GM23338 (cell line): Measurements from ENCODE around the gene SREK1IP1. TPM values are rescaled to one million over a fixed set of nuclear protein-coding genes. Genes with fewer than 3 reads are reported as not detected.

Experiments
- ATAC-seq: fragments of 200-7000 bp; cut with Tn5 transposase; 3 replicates; pipeline ENCODE4 v1.9.1; 2020
- DNase-seq: peaks from one replicate; pipeline ENCODE4 v3.0.0-alpha.2; 2015; ENCODE audit warnings: low spot score
- H2AFZ ChIP-seq: fragments of 200-600 bp; sonication (generic); 2 replicates; pipeline ENCODE4 v1.8.0; 2016; ENCODE audit warnings: antibody characterized with exemption, mild to moderate bottlenecking, moderate library complexity
- H3F3A ChIP-seq: fragments of 200-600 bp; sonication (generic); replicated peaks from 2 replicates; pipeline ENCODE4 v1.8.0; 2017; ENCODE audit warnings: antibody characterized with exemption, mixed run types, low read depth
- H3K27ac ChIP-seq: fragments of 200-600 bp; sonication (generic); 2 replicates; pipeline ENCODE4 v1.6.1; 2016; ENCODE audit warnings: low read depth
- H3K27me3 ChIP-seq: fragments of 200-600 bp; sonication (generic); 2 replicates; pipeline ENCODE4 v1.8.0; 2016; ENCODE audit warnings: mild to moderate bottlenecking, mixed run types, moderate library complexity; ENCODE audit not compliant: insufficient read depth
- H3K36me3 ChIP-seq: fragments of 200-600 bp; sonication (generic); 2 replicates; pipeline ENCODE4 v1.8.0; 2016; ENCODE audit warnings: mild to moderate bottlenecking; ENCODE audit not compliant: insufficient read depth
- H3K4me1 ChIP-seq: fragments of 200-600 bp; sonication (generic); 2 replicates; pipeline ENCODE4 v1.8.0; 2016; ENCODE audit warnings: mild to moderate bottlenecking, moderate library complexity; ENCODE audit not compliant: insufficient read depth
- H3K4me2 ChIP-seq: fragments of 200-600 bp; sonication (generic); 2 replicates; pipeline ENCODE4 v1.7.1; 2017; ENCODE audit warnings: mixed run types
- H3K4me3 ChIP-seq: fragments of 200-600 bp; sonication (generic); 2 replicates; pipeline ENCODE4 v1.6.1; 2016; ENCODE audit warnings: mixed run types
- H3K79me2 ChIP-seq: fragments of 200-600 bp; sonication (generic); replicated peaks from 2 replicates; pipeline ENCODE4 v1.8.0; 2017; ENCODE audit warnings: mild to moderate bottlenecking; ENCODE audit not compliant: insufficient read depth
- H3K9me2 ChIP-seq: fragments of 200-600 bp; sonication (generic); 2 replicates; pipeline ENCODE4 v1.8.0; 2017; ENCODE audit not compliant: insufficient read depth
- H4K20me1 ChIP-seq: fragments of 200-600 bp; sonication (generic); replicated peaks from 2 replicates; pipeline ENCODE4 v1.8.0; 2017; ENCODE audit warnings: mild to moderate bottlenecking; ENCODE audit not compliant: insufficient read depth
- H3K27ac Mint-ChIP-seq: 2 replicates; pipeline ENCODE4 v1.8.0; 2020; ENCODE audit warnings: inconsistent platforms, mild to moderate bottlenecking, moderate library complexity, mixed read lengths
- H3K27me3 Mint-ChIP-seq: 3 replicates; pipeline ENCODE4 v1.8.0; 2022; ENCODE audit warnings: low read depth, mild to moderate bottlenecking, moderate library complexity, mixed read lengths, inconsistent platforms; ENCODE audit not compliant: insufficient read depth, poor library complexity
- H3K36me3 Mint-ChIP-seq: 3 replicates; pipeline ENCODE4 v1.8.0; 2021; ENCODE audit warnings: low read depth, mild to moderate bottlenecking, inconsistent platforms, moderate library complexity, mixed read lengths
- H3K4me1 Mint-ChIP-seq: 3 replicates; pipeline ENCODE4 v1.8.0; 2020; ENCODE audit warnings: mild to moderate bottlenecking, inconsistent platforms, mixed read lengths
- H3K4me3 Mint-ChIP-seq: 3 replicates; pipeline ENCODE4 v1.8.0; 2021; ENCODE audit warnings: moderate library complexity, mild to moderate bottlenecking, inconsistent platforms, mixed read lengths
- H3K9me3 Mint-ChIP-seq: 3 replicates; pipeline ENCODE4 v1.8.0; 2020; ENCODE audit warnings: moderate library complexity, mild to moderate bottlenecking, inconsistent platforms, mixed read lengths
- CREB1 ChIP-seq: fragments of 250-450 bp; sonication (Bioruptor Pico); IDR thresholded peaks from 2 replicates; pipeline ENCODE4 v1.5.0; 2020; ENCODE audit warnings: low read depth, mild to moderate bottlenecking, moderate library complexity
- ETS1 ChIP-seq: IDR thresholded peaks from 2 replicates; pipeline ENCODE4 v1.6.1; 2016; ENCODE audit warnings: antibody characterized with exemption
- EZH2 ChIP-seq: fragments of 200-600 bp; sonication (generic); IDR thresholded peaks from one replicate; pipeline ENCODE4 v1.8.0; 2017; ENCODE audit warnings: antibody characterized with exemption, mild to moderate bottlenecking, low read depth; ENCODE audit not compliant: unreplicated experiment
- JUNB ChIP-seq: IDR thresholded peaks from one replicate; pipeline ENCODE4 v1.6.1; 2016; ENCODE audit warnings: antibody characterized with exemption; ENCODE audit not compliant: unreplicated experiment
- NANOG ChIP-seq: IDR thresholded peaks from 2 replicates; pipeline ENCODE4 v1.6.1; 2016; ENCODE audit warnings: antibody characterized with exemption, borderline replicate concordance
- POLR2AphosphoS5 ChIP-seq: IDR thresholded peaks from 2 replicates; pipeline ENCODE4 v1.6.1; 2016; ENCODE audit warnings: antibody characterized with exemption, low read depth
- STAT1 ChIP-seq: IDR thresholded peaks from one replicate; pipeline ENCODE4 v1.6.1; 2016; ENCODE audit warnings: antibody characterized with exemption; ENCODE audit not compliant: unreplicated experiment
- ZNF331 ChIP-seq: fragments of 250-450 bp; sonication (Bioruptor Pico); IDR thresholded peaks from 2 replicates; pipeline ENCODE4 v1.5.0; 2020; ENCODE audit warnings: low read depth, mild to moderate bottlenecking, moderate library complexity
- ZNF462 ChIP-seq: fragments of 250-450 bp; sonication (Bioruptor Pico); IDR thresholded peaks from 2 replicates; pipeline ENCODE4 v1.5.0; 2020; ENCODE audit warnings: mild to moderate bottlenecking, moderate library complexity
- polyA plus RNA-seq: library from polyadenylated mRNA; unstranded; fragments of >200 nt; fragmentation: Nextera tagmentation; extraction: Ambion mirVana; gene quantifications from 2 replicates; pipeline ENCODE4 v1.2.1, GENCODE V29; 2016
- total RNA-seq: library from RNA; depleted of rRNA; stranded (reverse); fragments of >200 nt; shearing (Covaris generic); gene quantifications from 2 replicates; pipeline ENCODE4 v1.2.3, GENCODE V29; 2014

SREK1IP1 gene
- total and polyA plus RNA-seq, 2 experiments from 2014 or later, result 16.7 to 137 TPM

DNA sequence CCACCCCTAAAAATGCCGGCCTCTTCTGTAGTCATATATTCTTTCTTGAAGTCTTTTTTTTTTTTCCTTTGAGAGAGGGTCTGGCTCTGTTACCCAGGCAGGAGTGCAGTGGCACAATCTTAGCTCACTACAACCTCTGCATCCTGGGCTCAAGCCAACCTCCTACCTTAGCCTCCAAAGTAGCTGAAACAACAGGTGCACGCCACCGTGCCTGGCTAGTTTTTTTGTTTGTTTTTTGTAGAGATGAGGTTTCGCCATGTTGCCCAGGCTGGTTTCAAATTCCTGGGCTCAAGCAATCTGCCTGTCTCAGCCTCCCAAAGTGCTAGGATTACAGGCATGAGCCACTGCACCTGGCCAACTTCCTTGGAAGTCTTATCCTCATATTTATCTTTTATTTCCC, 19.1 kb downstream of the SREK1IP1 start:
- no peak for TF ChIP-seq ZNF462 (CRISPR knock-in tag)
- TF ChIP-seq STAT1, result no peak
- TF ChIP-seq NANOG, result no peak
- peaks cover 19% of the 10 kb centered on the region for H3K36me3 Mint-ChIP-seq
- Histone ChIP-seq H4K20me1 (0 out of 2 replicates have a peak, but pooled peaks cover 4% of the 10 kb centered on the region), H3K4me2 (no peak overlapping the region), H3K79me2 (peaks cover 24% of the 10 kb centered on the region), H3K9me2 (no peaks in the 10 kb centered on the region), H3K27me3 (no peaks in the 10 kb centered on the region), H3K36me3 (no peaks in the 10 kb centered on the region), H3K4me3 (no peak overlapping the region), H3F3A (no peaks in the 10 kb centered on the region), H2AFZ (no peak overlapping the region), H3K27ac (no peak overlapping the region), H3K4me1 (peaks cover 4% of the 10 kb centered on the region; the same call in 1 of the 2 replicates)
- no peak overlapping the region for H3K4me3 Mint-ChIP-seq
- no peak for DNase-seq
- H3K9me3 Mint-ChIP-seq, result no peaks in the 10 kb centered on the region; the same call in 1 of the 3 replicates
- no peak overlapping the region; the same call in 1 of the 2 replicates for H3K27ac Mint-ChIP-seq
- no peak for ATAC-seq
- no peaks in the 10 kb centered on the region for H3K27me3 Mint-ChIP-seq
- peaks cover 13% of the 10 kb centered on the region; the same call in 2 of the 3 replicates for H3K4me1 Mint-ChIP-seq

DNA sequence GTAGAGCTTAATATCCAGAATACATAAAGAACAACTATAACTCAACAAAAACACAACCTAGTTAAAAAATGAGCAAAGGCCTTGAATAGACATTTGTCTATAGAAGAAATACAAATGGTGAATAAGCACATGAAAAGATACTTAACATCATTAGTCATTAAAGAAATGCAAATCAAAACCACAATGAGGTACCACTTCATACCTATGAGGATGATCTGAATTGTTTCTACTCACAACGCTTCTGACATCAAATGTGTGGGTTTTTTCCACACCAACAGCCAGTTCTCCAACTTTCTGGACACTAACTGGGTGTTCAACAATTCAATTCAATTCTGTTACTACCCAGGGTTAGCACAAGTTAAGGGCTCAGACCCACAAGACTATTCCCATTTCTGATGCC, 22.0 kb downstream of the SREK1IP1 start:
- DNase-seq (no peak), ATAC-seq (no peak)
- Mint-ChIP-seq H3K27ac (no peak overlapping the region), H3K36me3 (peaks cover 9% of the 10 kb centered on the region; the same call in 2 of the 3 replicates), H3K27me3 (no peaks in the 10 kb centered on the region), H3K4me3 (no peak overlapping the region), H3K9me3 (no peaks in the 10 kb centered on the region; the same call in 1 of the 3 replicates), H3K4me1 (peaks cover 13% of the 10 kb centered on the region; the same call in 2 of the 3 replicates)
- Histone ChIP-seq H3K4me3 (no peak overlapping the region), H3F3A (no peaks in the 10 kb centered on the region), H3K27me3 (no peaks in the 10 kb centered on the region), H3K27ac (no peak overlapping the region), H3K36me3 (no peaks in the 10 kb centered on the region), H2AFZ (no peak overlapping the region), H4K20me1 (0 out of 2 replicates have a peak, but pooled peaks cover 4% of the 10 kb centered on the region), H3K9me2 (no peaks in the 10 kb centered on the region), H3K4me1 (peaks cover 4% of the 10 kb centered on the region; the same call in 1 of the 2 replicates), H3K79me2 (peaks cover 12% of the 10 kb centered on the region), H3K4me2 (no peak overlapping the region)
- TF ChIP-seq CREB1 (no peak), ETS1 (no peak), EZH2 (no peak), JUNB (no peak), STAT1 (no peak), ZNF331 (CRISPR knock-in tag) (no peak), NANOG (no peak), POLR2AphosphoS5 (no peak)
